Sigmoid colon (tissue), 4 donors: ENCODE data around the gene DGKQ.

Experiments used
- POLR2A ChIP-seq, 2 donors: fragments of 450-650 bp; IDR thresholded peaks; one replicate each; pipeline ENCODE4 v1.6.1; 2016; ENCODE audit warnings: antibody characterized with exemption in 2 of 2, mild to moderate bottlenecking in 2 of 2, moderate library complexity in 2 of 2
- POLR2AphosphoS5 ChIP-seq, 4 donors: sonication (generic); formaldehyde crosslinking; IDR thresholded peaks; one replicate each; pipeline ENCODE4 v1.6.1; 2017; ENCODE audit warnings: antibody characterized with exemption in 4 of 4

GRCh38 chr4:957581-958313 lies 15.6 kb downstream of the DGKQ start:
- no peak for TF ChIP-seq POLR2A (IDR thresholded peaks at IDR 0.05)
- no peak for TF ChIP-seq POLR2AphosphoS5 (IDR thresholded peaks at IDR 0.05)
